CD14-positive monocyte (primary cell): Measurements from ENCODE around the gene KIF25. TPM values are rescaled to one million over a fixed set of nuclear protein-coding genes. Genes with fewer than 3 reads are reported as not detected.

Source experiments
- DNase-seq, 3 donors: peaks; one replicate each; pipeline ENCODE4 v3.0.0-alpha.2; 2011 to 2022
- H2AFZ ChIP-seq: 2 replicates; pipeline ENCODE4 v1.6.0; 2012; ENCODE audit warnings: mild to moderate bottlenecking, low read depth, low read length, inconsistent platforms; ENCODE audit not compliant: insufficient read depth, poor library complexity, severe bottlenecking
- H3K27ac ChIP-seq, 2 donors: 1 replicate in 1 of 2; 2 replicates in 1 of 2; pipeline ENCODE4 v1.5.1; 2012 to 2013; ENCODE audit warnings: low read length in 2 of 2, control low read depth in 1 of 2, inconsistent platforms in 1 of 2, low read depth in 1 of 2, mild to moderate bottlenecking in 1 of 2
- H3K27me3 ChIP-seq, 2 donors: one replicate each; pipeline versions ENCODE4 v1.6.0 to v1.6.1; 2011 to 2013; ENCODE audit warnings: low read length in 2 of 2; ENCODE audit not compliant: control insufficient read depth in 2 of 2, insufficient read depth in 2 of 2
- H3K36me3 ChIP-seq, 2 donors: replicated peaks in 1 of 2; 1 replicate in 1 of 2; 2 replicates in 1 of 2; pipeline versions ENCODE4 v1.5.1 to v1.6.1; 2012 to 2013; ENCODE audit warnings: low read length in 2 of 2, control low read depth in 1 of 2, inconsistent platforms in 1 of 2, mild to moderate bottlenecking in 1 of 2; ENCODE audit not compliant: insufficient read depth in 2 of 2, control insufficient read depth in 1 of 2
- H3K4me1 ChIP-seq, 2 donors: 1 replicate in 1 of 2; 2 replicates in 1 of 2; pipeline versions ENCODE4 v1.5.1 to v1.6.1; 2012 to 2013; ENCODE audit warnings: low read length in 2 of 2, control low read depth in 1 of 2, inconsistent platforms in 1 of 2, mild to moderate bottlenecking in 1 of 2, moderate library complexity in 1 of 2; ENCODE audit not compliant: insufficient read depth in 2 of 2, control insufficient read depth in 1 of 2
- H3K4me2 ChIP-seq: replicated peaks from 2 replicates; pipeline ENCODE3; 2012; ENCODE audit warnings: low read length, moderate library complexity, mild to moderate bottlenecking; ENCODE audit not compliant: poor library complexity, severe bottlenecking; ENCODE audit errors: extremely low read depth
- H3K4me3 ChIP-seq, 3 experiments: fragments of 200-600 bp in 1 of 3; sonication (generic) in 1 of 3; replicated peaks in 1 of 3; 1 replicate in 2 of 3; 2 replicates in 1 of 3; pipeline ENCODE4 v1.5.1; 2011 to 2013; ENCODE audit warnings: low read length in 3 of 3, mild to moderate bottlenecking in 3 of 3, control low read depth in 2 of 3, low read depth in 2 of 3, inconsistent platforms in 1 of 3, moderate library complexity in 1 of 3
- H3K79me2 ChIP-seq: 2 replicates; pipeline ENCODE4 v1.6.0; 2012; ENCODE audit warnings: mild to moderate bottlenecking, control low read depth, inconsistent platforms, low read length, moderate library complexity; ENCODE audit not compliant: insufficient read depth
- H3K9ac ChIP-seq: 2 replicates; pipeline ENCODE4 v1.6.0; 2017; ENCODE audit warnings: low read length, mild to moderate bottlenecking; ENCODE audit not compliant: insufficient read depth, poor library complexity, severe bottlenecking
- H3K9me3 ChIP-seq, 2 donors: replicated peaks in 1 of 2; 1 replicate in 1 of 2; 2 replicates in 1 of 2; pipeline versions ENCODE4 v1.5.1 to v1.6.1; 2012 to 2013; ENCODE audit warnings: low read length in 2 of 2, control low read depth in 1 of 2; ENCODE audit not compliant: control insufficient read depth in 1 of 2, insufficient read depth in 1 of 2
- H4K20me1 ChIP-seq: 2 replicates; pipeline ENCODE4 v1.6.0; 2012; ENCODE audit warnings: mild to moderate bottlenecking, low read length, control low read depth, moderate library complexity; ENCODE audit not compliant: insufficient read depth
- H3K27ac Mint-ChIP-seq, 7 donors: one replicate each; pipeline ENCODE4 v1.8.0; 2020; ENCODE audit warnings: mild to moderate bottlenecking in 7 of 7, mixed read lengths in 7 of 7, moderate library complexity in 6 of 7, inconsistent platforms in 2 of 7
- H3K27me3 Mint-ChIP-seq, 3 donors: one replicate each; pipeline ENCODE4 v1.8.0; 2021 to 2022; ENCODE audit warnings: low read depth in 3 of 3, mild to moderate bottlenecking in 3 of 3, mixed read lengths in 3 of 3, moderate library complexity in 3 of 3, inconsistent platforms in 1 of 3
- H3K36me3 Mint-ChIP-seq, 2 donors: one replicate each; pipeline ENCODE4 v1.8.0; 2020; ENCODE audit warnings: mixed read lengths in 2 of 2, inconsistent platforms in 1 of 2, mild to moderate bottlenecking in 1 of 2
- H3K4me1 Mint-ChIP-seq: one replicate; pipeline ENCODE4 v1.8.0; 2020; ENCODE audit warnings: mild to moderate bottlenecking, mixed read lengths
- H3K4me3 Mint-ChIP-seq, 2 donors: one replicate each; pipeline ENCODE4 v1.8.0; 2020; ENCODE audit warnings: mild to moderate bottlenecking in 2 of 2, mixed read lengths in 2 of 2, moderate library complexity in 1 of 2
- H3K9me3 Mint-ChIP-seq, 7 donors: one replicate each; pipeline ENCODE4 v1.8.0; 2020 to 2022; ENCODE audit warnings: mixed read lengths in 7 of 7, mild to moderate bottlenecking in 6 of 7, moderate library complexity in 6 of 7, inconsistent platforms in 2 of 7
- WGBS: methylation state at CpG from one replicate; pipeline ENCODE4 v1.1.5; 2013; ENCODE audit warnings: missing lambda C conversion rate; ENCODE audit not compliant: insufficient coverage; 5-methylcytosine and 5-hydroxymethylcytosine counted together
- intact Hi-C, 2 donors: fragments of 100-400 bp; cut with micrococcal nuclease; formaldehyde crosslinking; loops; one replicate each; pipeline versions ENCODE4 v1.15.0 to v1.15.1; 2023
- polyA plus RNA-seq, 3 donors: library from polyadenylated mRNA; depleted of rRNA in 1 of 3; unstranded in 2 of 3; stranded (reverse) in 1 of 3; fragments of 300-500 nt in 2 of 3; fragments of >200 nt in 1 of 3; fragmentation: Illumina TruSeq in 2 of 3; gene quantifications; 1 replicate in 2 of 3; 2 replicates in 1 of 3; pipeline ENCODE4 v1.2.3, GENCODE V29; 2012 to 2021
- TF ChIP-seq, protein P1 (sequence below): fragments of 200-600 bp; IDR thresholded peaks from one replicate; pipeline ENCODE4 v1.8.0; 2022; ENCODE audit warnings: antibody characterized with exemption, mild to moderate bottlenecking

The KIF25 gene
- polyA plus RNA-seq, 3 donors: not detected

DNA sequence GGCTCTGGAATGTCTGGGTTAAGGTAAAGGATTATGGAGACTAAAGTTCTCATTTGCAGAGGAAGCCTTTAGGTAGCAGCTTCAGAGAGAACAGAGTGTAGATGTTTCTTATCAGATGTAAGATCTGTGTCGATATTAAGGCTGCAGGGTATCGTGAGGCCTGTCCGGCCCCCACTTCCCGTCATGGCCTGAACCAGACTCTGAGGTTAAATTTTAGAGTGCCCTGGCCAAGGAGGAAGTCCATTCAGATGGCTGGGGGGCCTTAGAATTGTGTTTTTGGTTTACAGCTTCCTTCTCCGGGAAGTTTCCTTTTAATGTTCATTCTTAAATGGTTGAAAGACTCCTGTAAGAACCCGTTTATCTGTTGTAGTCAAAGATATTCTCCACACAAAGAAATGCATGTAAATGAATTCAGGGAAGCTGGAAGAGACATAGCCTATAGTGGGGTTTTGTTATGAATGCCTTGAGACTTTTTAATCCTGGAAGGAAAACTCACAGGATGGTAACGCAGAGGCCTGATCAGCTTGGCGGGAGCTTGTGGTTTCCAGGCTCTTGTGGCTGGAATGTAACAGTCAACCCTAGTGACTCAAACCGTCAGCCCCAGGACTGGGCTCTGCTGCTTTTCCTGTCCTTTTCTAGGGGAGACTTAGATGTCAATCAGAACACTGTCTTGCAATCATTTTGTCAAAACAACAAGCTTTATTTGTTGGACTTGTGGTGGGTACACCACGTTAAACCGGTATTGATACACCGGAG is 34.7 kb downstream of the KIF25 start:
- DNase-seq: no peak
- Histone ChIP-seq H3K4me1 (no peaks in the 10 kb centered on the region), H3K27ac (no peak overlapping the region), H3K9me3 (peaks cover 21 to 40% of the 10 kb centered on the region in 2 donors), H3K27me3 (peaks cover 3 to 8% of the 10 kb centered on the region in 2 donors), H2AFZ (no peak overlapping the region), H3K79me2 (no peaks in the 10 kb centered on the region), H4K20me1 (no peaks in the 10 kb centered on the region), H3K36me3 (no peaks in the 10 kb centered on the region), H3K4me2 (no peak overlapping the region), H3K9ac (no peak overlapping the region), H3K4me3 (no peak overlapping the region)
- Mint-ChIP-seq H3K36me3 (peaks cover 3 to 4% of the 10 kb centered on the region in 2 donors), H3K4me1 (no peaks in the 10 kb centered on the region), H3K9me3 (peaks cover 19 to 41% (median 30%) of the 10 kb centered on the region in 7 donors), H3K27ac (no peak overlapping the region), H3K27me3 (peaks cover 20 to 31% (median 27%) of the 10 kb centered on the region in 3 donors), H3K4me3 (no peak overlapping the region)
- WGBS: 23% methylated on average over 9 of the region's 12 CpGs
- TF ChIP-seq, protein P1, sequence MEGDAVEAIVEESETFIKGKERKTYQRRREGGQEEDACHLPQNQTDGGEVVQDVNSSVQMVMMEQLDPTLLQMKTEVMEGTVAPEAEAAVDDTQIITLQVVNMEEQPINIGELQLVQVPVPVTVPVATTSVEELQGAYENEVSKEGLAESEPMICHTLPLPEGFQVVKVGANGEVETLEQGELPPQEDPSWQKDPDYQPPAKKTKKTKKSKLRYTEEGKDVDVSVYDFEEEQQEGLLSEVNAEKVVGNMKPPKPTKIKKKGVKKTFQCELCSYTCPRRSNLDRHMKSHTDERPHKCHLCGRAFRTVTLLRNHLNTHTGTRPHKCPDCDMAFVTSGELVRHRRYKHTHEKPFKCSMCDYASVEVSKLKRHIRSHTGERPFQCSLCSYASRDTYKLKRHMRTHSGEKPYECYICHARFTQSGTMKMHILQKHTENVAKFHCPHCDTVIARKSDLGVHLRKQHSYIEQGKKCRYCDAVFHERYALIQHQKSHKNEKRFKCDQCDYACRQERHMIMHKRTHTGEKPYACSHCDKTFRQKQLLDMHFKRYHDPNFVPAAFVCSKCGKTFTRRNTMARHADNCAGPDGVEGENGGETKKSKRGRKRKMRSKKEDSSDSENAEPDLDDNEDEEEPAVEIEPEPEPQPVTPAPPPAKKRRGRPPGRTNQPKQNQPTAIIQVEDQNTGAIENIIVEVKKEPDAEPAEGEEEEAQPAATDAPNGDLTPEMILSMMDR: no peak
- intact Hi-C loops: no loop called here

DNA sequence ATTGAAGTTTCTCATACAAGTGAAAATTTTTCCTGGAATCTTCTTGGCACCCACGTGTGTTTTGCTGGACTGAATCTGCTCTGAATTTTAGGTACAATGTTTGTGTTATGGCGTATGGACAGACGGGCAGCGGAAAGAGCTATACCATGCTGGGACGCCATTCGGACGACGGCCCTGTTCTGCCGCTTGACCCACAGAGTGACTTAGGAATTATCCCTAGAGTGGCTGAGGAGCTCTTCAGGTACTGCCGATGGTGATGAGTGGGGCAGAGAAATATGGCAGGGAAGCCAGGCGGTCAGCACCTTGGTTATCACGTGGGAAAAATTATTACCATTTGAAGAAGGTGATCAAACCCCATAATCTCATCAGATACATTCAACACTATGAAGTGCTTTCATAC is 36.3 kb downstream of the KIF25 start:
- H4K20me1 ChIP-seq: no peaks in the 10 kb centered on the region
- H3K79me2 ChIP-seq: no peaks in the 10 kb centered on the region
- H3K4me3 ChIP-seq: no peak overlapping the region
- H3K9me3 ChIP-seq: peaks cover 37 to 49% of the 10 kb centered on the region in 2 donors
- no peaks in the 10 kb centered on the region for H3K36me3 ChIP-seq
- Mint-ChIP-seq H3K4me1 (no peaks in the 10 kb centered on the region), H3K27me3 (peaks cover 18 to 33% (median 27%) of the 10 kb centered on the region in 3 donors), H3K4me3 (no peak overlapping the region), H3K36me3 (peaks cover 3 to 4% of the 10 kb centered on the region in 2 donors), H3K27ac (no peak overlapping the region), H3K9me3 (peaks cover 16 to 51% (median 39%) of the 10 kb centered on the region in 7 donors)
- 94% methylated on average over 9 of the region's 12 CpGs for WGBS
- H3K27me3 ChIP-seq: peaks cover 3 to 8% of the 10 kb centered on the region in 2 donors
- no peak overlapping the region for H3K4me2 ChIP-seq
- no peak overlapping the region for H3K9ac ChIP-seq
- TF ChIP-seq, protein P1: no peak
- intact Hi-C loops: no loop called here
- no peaks in the 10 kb centered on the region for H3K4me1 ChIP-seq
- no peak overlapping the region for H2AFZ ChIP-seq
- no peak for DNase-seq
- no peak overlapping the region for H3K27ac ChIP-seq
